IMR-90 (cell line): ENCODE data around the gene NF1. TPM values are rescaled to one million over a fixed set of nuclear protein-coding genes. Genes with fewer than 3 reads are reported as not detected.

Experiments used
- ATAC-seq: fragments of 200-7000 bp; cut with Tn5 transposase; 2 replicates; pipeline ENCODE4 v1.9.1; 2020; ENCODE audit warnings: low read depth, mild to moderate bottlenecking, moderate library complexity
- BruUV-seq: library from RNA; stranded (reverse); fragments of 400-500 nt; replicated peaks from 2 replicates; lab custom pipeline; 2021; lab: Mats Ljungman, UMichigan
- CTCF ChIA-PET: fragments of 300-600 bp; formaldehyde crosslinking; extraction: SDS; loops from one replicate; lab custom pipeline; 2021; ENCODE audit warnings: antibody characterized with exemption; lab: Yijun Ruan, JAX
- POLR2A ChIA-PET: fragments of 300-600 bp; sonication (Branson Sonifier 250); formaldehyde crosslinking; loops from one replicate; lab custom pipeline; 2022; ENCODE audit warnings: antibody characterized with exemption; ENCODE audit not compliant: unreplicated experiment; lab: Charles Lee
- DNase-seq: peaks from one replicate; pipeline ENCODE4 v3.0.0; 2013
- H2AFZ ChIP-seq: replicated peaks from 2 replicates; pipeline ENCODE3; 2013; ENCODE audit warnings: low read length, mild to moderate bottlenecking; ENCODE audit not compliant: poor library complexity
- H2AK5ac ChIP-seq: 2 replicates; pipeline ENCODE4 v1.6.1; 2013; ENCODE audit warnings: low read depth, low read length, inconsistent platforms
- H2AK9ac ChIP-seq: replicated peaks from 2 replicates; pipeline ENCODE3; 2013; ENCODE audit warnings: mild to moderate bottlenecking, low read depth, low read length, moderate library complexity; ENCODE audit not compliant: poor library complexity
- H2BK120ac ChIP-seq: 2 replicates; pipeline ENCODE4 v1.6.1; 2013; ENCODE audit warnings: low read depth, low read length, inconsistent platforms
- H2BK15ac ChIP-seq: 3 replicates; pipeline ENCODE4 v1.6.1; 2013; ENCODE audit warnings: low read depth, low read length, inconsistent platforms
- H2BK20ac ChIP-seq: 2 replicates; pipeline ENCODE4 v1.6.1; 2013; ENCODE audit warnings: low read depth, mild to moderate bottlenecking, inconsistent platforms, low read length, moderate library complexity
- H2BK5ac ChIP-seq: 2 replicates; pipeline ENCODE4 v1.6.1; 2013; ENCODE audit warnings: mild to moderate bottlenecking, low read depth, low read length, inconsistent platforms; ENCODE audit not compliant: poor library complexity, severe bottlenecking
- H3K14ac ChIP-seq: replicated peaks from 2 replicates; pipeline ENCODE4 v1.6.1; 2013; ENCODE audit warnings: low read depth, low read length, inconsistent platforms
- H3K18ac ChIP-seq: 2 replicates; pipeline ENCODE4 v1.6.1; 2013; ENCODE audit warnings: low read depth, low read length, control low read depth
- H3K23ac ChIP-seq: 2 replicates; pipeline ENCODE4 v1.6.1; 2013; ENCODE audit warnings: low read depth, low read length, inconsistent platforms
- H3K27ac ChIP-seq: 2 replicates; pipeline ENCODE4 v1.5.1; 2013; ENCODE audit warnings: mild to moderate bottlenecking, control low read depth, low read length; ENCODE audit not compliant: insufficient read depth
- H3K27me3 ChIP-seq: 2 replicates; pipeline ENCODE4 v1.6.1; 2013; ENCODE audit warnings: low read length; ENCODE audit not compliant: control insufficient read depth, insufficient read depth
- H3K36me3 ChIP-seq: 2 replicates; pipeline ENCODE4 v1.6.1; 2013; ENCODE audit warnings: low read length, mixed read lengths; ENCODE audit not compliant: control insufficient read depth, insufficient read depth
- H3K4ac ChIP-seq: 2 replicates; pipeline ENCODE4 v1.6.1; 2013; ENCODE audit warnings: low read depth, low read length, inconsistent platforms
- H3K4me1 ChIP-seq: 2 replicates; pipeline ENCODE4 v1.6.1; 2013; ENCODE audit warnings: low read length, mixed read lengths; ENCODE audit not compliant: control insufficient read depth, insufficient read depth
- H3K4me2 ChIP-seq: 2 replicates; pipeline ENCODE4 v1.6.1; 2013; ENCODE audit warnings: low read depth, mild to moderate bottlenecking, control low read depth, low read length, moderate library complexity
- H3K4me3 ChIP-seq: 2 replicates; pipeline ENCODE4 v1.5.1; 2013; ENCODE audit warnings: low read depth, mild to moderate bottlenecking, control low read depth, low read length, moderate library complexity; ENCODE audit not compliant: insufficient read depth
- H3K56ac ChIP-seq: 2 replicates; pipeline ENCODE4 v1.6.1; 2013; ENCODE audit warnings: low read length, inconsistent platforms; ENCODE audit not compliant: insufficient read depth; ENCODE audit errors: extremely low read depth
- H3K79me1 ChIP-seq, 2 experiments: 2 replicates each; pipeline ENCODE4 v1.6.1; 2013; ENCODE audit warnings: low read length in 2 of 2, inconsistent platforms in 1 of 2, low read depth in 1 of 2
- H3K9ac ChIP-seq: 2 replicates; pipeline ENCODE4 v1.6.1; 2013; ENCODE audit warnings: low read depth, low read length, control low read depth
- H3K9me1 ChIP-seq: 2 replicates; pipeline ENCODE4 v1.6.1; 2013; ENCODE audit warnings: low read length, inconsistent platforms; ENCODE audit not compliant: insufficient read depth
- H3K9me3 ChIP-seq: 2 replicates; pipeline ENCODE4 v1.6.1; 2013; ENCODE audit warnings: low read length; ENCODE audit not compliant: control insufficient read depth, insufficient read depth
- H4K20me1 ChIP-seq: 2 replicates; pipeline ENCODE4 v1.6.1; 2013; ENCODE audit warnings: low read length, inconsistent platforms; ENCODE audit not compliant: insufficient read depth
- H4K5ac ChIP-seq: 2 replicates; pipeline ENCODE4 v1.6.1; 2013; ENCODE audit warnings: mild to moderate bottlenecking, low read depth, low read length, control low read depth
- H4K8ac ChIP-seq, 2 experiments: 2 replicates each; pipeline ENCODE4 v1.6.1; 2013; ENCODE audit warnings: low read depth in 2 of 2, low read length in 2 of 2, control low read depth in 1 of 2, inconsistent platforms in 1 of 2
- H4K91ac ChIP-seq: 2 replicates; pipeline ENCODE4 v1.6.1; 2013; ENCODE audit warnings: low read depth, low read length, inconsistent platforms; ENCODE audit not compliant: insufficient read depth
- CHD1 ChIP-seq: IDR thresholded peaks from 2 replicates; pipeline ENCODE4 v1.6.1; 2012; ENCODE audit warnings: low read depth, low read length, improper control_type of control experiment
- MAFK ChIP-seq: IDR thresholded peaks from 2 replicates; pipeline ENCODE4 v1.6.1; 2012; ENCODE audit warnings: low read depth, low read length, improper control_type of control experiment
- WGBS, 2 experiments: methylation state at CpG; one replicate each; pipeline versions ENCODE4 v1.1.5 to v1.1.7; 2013; ENCODE audit warnings: missing lambda C conversion rate in 2 of 2; ENCODE audit not compliant: insufficient read length in 1 of 2; ENCODE audit errors: extremely low coverage in 2 of 2; 5-methylcytosine and 5-hydroxymethylcytosine counted together
- dilution Hi-C: fragments of 300-500 bp; cut with HindIII; formaldehyde crosslinking; loops from one replicate; pipeline ENCODE4 v1.14.3; 2018; ENCODE audit warnings: low sequenced_read_pairs; ENCODE audit not compliant: unreplicated experiment
- in situ Hi-C: fragments of 300-500 bp; cut with MboI; formaldehyde crosslinking; loops from 3 replicates; pipeline ENCODE4 v1.14.3; 2019; ENCODE audit warnings: low sequenced_read_pairs, inconsistent platforms, mixed read lengths
- intact Hi-C: fragments of 100-400 bp; cut with micrococcal nuclease; formaldehyde crosslinking; loops from 2 replicates; pipeline ENCODE4 v1.10.0; 2022
- polyA plus RNA-seq, 3 experiments: library from polyadenylated mRNA; depleted of rRNA; stranded (reverse); fragments of >200 nt; gene quantifications; 2 replicates each; pipeline ENCODE4 v1.2.3, GENCODE V29; 2012; ENCODE audit warnings: low replicate concordance in 1 of 3
- total RNA-seq: library from RNA; depleted of rRNA; stranded (reverse); fragments of >200 nt; gene quantifications from 2 replicates; pipeline ENCODE4 v1.2.3, GENCODE V29; 2012

NF1 gene
- total and polyA plus RNA-seq, 2 of the 4 experiments (the other 2 are of a cell fraction) = 17.9 to 48.6 TPM

DNA sequence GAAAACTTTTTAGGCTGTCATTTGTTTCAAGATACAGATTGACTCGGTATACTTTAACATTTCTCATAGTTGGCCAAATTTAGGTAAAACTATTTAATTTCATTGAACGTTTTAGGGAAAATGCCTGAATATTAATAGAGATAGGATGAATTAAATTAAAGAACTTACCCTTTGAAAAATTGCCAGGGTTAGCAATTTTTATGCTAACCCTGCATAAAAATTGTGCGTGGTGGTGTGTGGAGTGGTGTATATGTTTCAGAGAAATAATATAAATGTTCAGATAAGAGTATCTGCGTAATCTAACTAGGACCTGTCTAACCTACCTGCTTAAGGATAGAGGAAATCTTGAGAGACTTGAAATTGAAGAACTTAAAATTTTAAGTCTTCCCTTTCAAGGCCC, 21.4 kb downstream of the NF1 start:
- Histone ChIP-seq H3K18ac (no peak overlapping the region), H3K4me1 (peaks cover 3% of the 10 kb centered on the region), H3K27ac (no peak overlapping the region), H3K4me3 (no peak overlapping the region), H4K20me1 (peaks cover 45% of the 10 kb centered on the region), H3K9me3 (no peaks in the 10 kb centered on the region), H3K23ac (no peak overlapping the region), H2AFZ (no peak overlapping the region), H2AK9ac (no peak overlapping the region), H2BK5ac (no peak overlapping the region), H3K4me2 (no peak overlapping the region), H2BK20ac (no peak overlapping the region), H3K27me3 (no peaks in the 10 kb centered on the region), H2BK15ac (no peak overlapping the region), H3K9ac (no peak overlapping the region), H4K5ac (no peak overlapping the region), H4K8ac (no peak overlapping the region), H2BK120ac (no peak overlapping the region), H4K91ac (no peak overlapping the region), H3K36me3 (no peaks in the 10 kb centered on the region; the same call in 1 of the 2 replicates), H3K4ac (no peak overlapping the region), H3K56ac (no peak overlapping the region), H3K14ac (no peak overlapping the region), H2AK5ac (no peak overlapping the region), H3K79me1 (peaks cover 13 to 60% of the 10 kb centered on the region in 2 experiments), H3K9me1 (peaks cover 11% of the 10 kb centered on the region)
- no peak for DNase-seq
- TF ChIP-seq MAFK (peak; percentile 47; the same call in 1 of the 2 replicates), CHD1 (no peak)
- ChIA-PET POLR2A (no interaction called here), CTCF (no interaction called here)
- no CpG with 5 or more reads among the region's 4 CpGs for WGBS, 2 experiments
- dilution Hi-C loops (no loop called here), intact Hi-C loops (no loop called here), in situ Hi-C loops (no loop called here)
- ATAC-seq = no peak
- BruUV-seq = no TSS peak
